GM19240 (cell line): ENCODE measurements around the gene TRIM25.

ENCODE experiments used
- DNase-seq: peaks from one replicate; pipeline ENCODE4 v3.0.0; 2011; ENCODE audit warnings: low spot score; ENCODE audit not compliant: insufficient read length

The TRIM25 gene

DNA sequence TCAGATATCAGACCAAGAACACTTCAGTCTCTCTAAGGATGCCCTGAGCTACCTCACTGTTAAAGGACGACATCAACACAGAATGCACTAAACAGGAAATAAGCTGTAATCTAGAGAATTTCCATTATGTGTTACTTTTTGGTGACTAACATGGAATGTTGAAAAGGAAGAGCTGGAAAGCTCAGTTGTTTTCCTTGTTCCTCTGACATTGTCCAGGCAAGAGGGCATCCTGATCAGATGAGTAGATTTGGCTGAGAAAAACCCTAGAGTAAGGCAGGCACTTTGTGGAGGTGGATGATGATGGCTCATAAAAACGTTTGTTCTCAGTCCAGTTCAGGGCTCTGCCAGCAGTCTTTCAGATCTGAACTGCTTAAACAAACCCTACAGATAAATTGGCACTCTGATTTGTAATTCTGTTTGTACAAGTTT lies 45.9 kb downstream of the TRIM25 start:
- no peak for DNase-seq

DNA sequence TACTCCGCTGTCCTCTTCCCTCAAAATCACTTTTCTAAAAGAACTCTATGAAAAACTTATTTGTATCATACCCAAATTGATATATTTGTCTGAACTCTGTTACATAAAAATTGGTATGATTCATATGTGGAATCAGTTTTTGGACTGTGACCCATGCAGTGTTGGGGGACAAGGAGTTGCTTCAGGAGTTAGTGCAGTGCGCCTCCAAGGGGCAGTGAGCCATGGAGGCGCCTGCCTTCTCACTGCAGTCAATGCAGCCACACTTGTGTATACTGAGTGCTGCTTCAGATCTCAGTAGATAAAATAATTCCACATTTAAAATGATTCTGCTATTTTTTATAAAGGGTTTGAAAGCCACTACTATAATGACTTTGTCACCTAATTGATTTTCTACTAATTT lies 47.4 kb downstream of the TRIM25 start:
- DNase-seq: no peak

GRCh38 chr17:56866076-56866475 lies 47.8 kb downstream of the TRIM25 start:
- DNase-seq: no peak

- DNase-seq: no peak
Observed at GRCh38 chr17:56863974-56864373, 49.9 kb downstream of the TRIM25 start.

- DNase-seq: no peak
Observed at GRCh38 chr17:56861899-56862298, 52.0 kb downstream of the TRIM25 start.

DNA sequence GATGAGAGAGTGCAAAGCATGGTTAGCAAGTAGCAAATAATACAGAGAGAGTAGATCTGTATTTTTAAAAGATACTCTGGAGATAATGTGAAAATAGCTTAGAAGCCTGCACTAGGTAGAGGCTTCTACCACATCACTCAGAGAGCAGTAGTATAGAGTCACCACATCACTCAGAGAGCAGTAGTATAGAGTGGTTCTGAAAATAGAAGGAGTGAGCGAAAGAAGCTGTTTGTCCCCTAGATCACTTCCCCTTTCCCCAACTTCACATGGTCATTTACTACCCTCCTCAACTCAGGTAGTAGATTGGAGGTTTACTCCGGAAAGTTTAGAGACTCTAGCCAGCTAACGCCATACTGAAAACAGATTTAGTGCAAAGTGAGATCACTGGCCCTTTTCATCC lies 62.8 kb downstream of the TRIM25 start:
- DNase-seq: no peak

DNA sequence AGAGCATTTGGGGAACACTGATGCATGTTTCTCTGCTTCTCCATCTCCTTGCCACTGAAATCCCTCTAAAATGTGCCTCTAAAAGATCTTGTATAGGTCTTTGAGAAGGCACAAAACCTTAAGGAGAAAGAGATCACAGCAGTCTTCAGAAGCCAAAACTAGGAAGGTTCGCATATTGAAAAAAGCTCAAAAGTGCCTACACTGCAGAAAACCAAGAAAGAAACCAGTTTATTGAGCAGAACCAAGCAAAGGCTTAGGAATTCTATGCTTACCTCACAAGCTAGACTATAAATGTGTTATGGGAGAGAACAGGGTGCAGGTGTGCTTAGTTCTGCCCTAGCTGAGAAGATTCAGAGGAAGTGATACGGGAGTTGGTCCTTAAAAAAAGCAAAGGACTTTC lies 63.3 kb downstream of the TRIM25 start:
- DNase-seq: no peak

- no peak for DNase-seq
Observed at GRCh38 chr17:56849131-56849530, 64.7 kb downstream of the TRIM25 start.

DNA sequence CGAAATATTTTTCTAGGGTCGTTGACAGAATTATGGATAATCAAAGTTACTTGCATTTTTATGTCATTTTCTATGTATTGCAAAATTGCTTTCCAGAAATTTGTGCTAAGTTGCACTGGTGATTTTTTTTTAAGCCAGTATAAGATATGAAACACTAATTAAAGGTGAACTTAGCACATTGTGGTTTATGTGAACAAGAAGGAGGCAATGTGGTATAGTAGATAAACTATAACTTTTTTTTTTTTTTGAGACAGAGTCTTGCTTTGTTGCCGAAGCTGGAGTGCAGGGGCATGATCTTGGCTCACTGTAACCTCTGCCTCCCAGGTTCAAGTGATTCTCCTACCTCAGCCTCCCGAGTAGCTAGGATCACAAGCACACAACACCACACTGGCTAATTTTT lies 66.7 kb downstream of the TRIM25 start:
- DNase-seq: no peak

DNA sequence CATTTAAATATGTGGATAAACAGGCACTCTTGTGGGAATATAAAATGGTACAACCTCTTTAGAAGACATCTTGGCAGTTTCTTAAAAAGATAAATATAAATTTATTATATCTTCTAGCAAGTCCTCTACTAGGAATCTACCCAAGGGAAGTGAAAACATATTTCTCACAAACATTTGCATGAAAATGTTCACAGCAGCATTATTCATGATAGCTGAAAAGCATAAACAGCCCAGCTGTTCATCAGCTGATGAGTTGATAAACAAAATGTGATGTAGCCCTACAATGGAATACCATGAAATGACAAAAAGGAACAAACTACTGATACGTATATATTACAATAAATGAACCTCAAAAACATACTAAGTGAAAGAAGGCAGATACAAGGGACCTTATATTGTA lies 67.9 kb downstream of the TRIM25 start:
- DNase-seq: no peak

- no peak for DNase-seq
Observed at GRCh38 chr17:56842577-56842976, 71.3 kb downstream of the TRIM25 start.

DNA sequence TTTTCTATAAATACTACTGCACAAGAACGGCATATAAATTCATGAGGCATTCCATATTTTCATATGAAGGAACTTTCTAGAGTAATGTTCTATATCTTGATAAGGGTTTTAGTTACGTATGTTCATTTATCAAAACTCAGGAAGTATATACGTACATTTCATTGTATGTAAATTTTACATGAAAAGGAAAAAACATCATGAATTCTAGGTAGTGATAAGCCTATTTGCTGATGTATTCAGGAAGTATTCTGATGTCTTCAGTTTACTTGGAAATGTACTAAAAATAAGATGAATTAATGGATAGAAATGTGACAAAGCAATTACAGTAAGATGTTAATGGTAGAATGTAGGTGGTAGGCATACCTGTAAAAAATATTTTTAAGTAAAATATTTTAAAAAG lies 75.2 kb downstream of the TRIM25 start:
- DNase-seq: no peak
